HG03064 (cell line): ENCODE results near the gene ZSCAN20.

Source experiments
- ATAC-seq: cut with Tn5 transposase; IDR thresholded peaks from one replicate; pipeline ENCODE4 v1.9.1; 2021; ENCODE audit warnings: low read depth; ENCODE audit not compliant: unreplicated experiment

The ZSCAN20 gene

DNA sequence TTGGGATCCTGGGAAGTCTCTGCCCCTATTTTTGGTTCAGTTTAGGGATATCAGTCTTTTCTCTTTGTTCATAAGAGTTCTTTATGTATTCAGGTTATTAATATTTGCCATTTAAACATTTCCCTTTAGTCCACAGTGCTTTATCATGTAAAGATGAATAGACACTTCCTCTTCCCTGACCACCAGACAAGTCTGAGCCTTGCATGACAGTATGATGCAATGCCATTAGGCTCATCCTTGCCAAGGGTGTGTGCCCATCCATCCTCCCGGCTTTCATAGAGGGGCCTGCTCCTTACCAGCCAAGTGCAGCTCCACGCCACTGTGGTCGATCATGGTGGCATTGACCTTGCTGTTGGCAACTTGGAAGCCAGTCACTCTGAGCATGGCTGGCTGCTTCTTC is 52.1 kb downstream of the ZSCAN20 start:
- no peak for ATAC-seq

GRCh38 chr1:33527934-33528333 is 55.5 kb downstream of the ZSCAN20 start:
- no peak for ATAC-seq

DNA sequence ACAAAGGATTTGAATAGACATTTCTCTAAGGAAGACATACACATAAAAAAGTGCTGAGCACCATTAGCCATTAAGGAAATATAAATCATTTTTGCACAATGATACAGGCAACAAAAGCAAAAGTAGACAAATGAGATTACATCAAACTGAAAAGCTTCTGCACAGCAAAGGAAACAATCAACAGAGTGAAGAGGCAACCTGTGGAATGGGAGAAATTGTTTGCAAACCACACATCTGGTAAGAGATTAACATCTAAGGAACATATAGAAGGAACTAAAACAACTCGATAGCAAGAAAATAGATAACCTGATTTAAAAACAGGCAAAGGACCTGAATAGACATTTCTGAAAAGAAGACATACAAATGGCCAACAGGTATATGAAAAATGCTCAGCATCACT is 57.5 kb downstream of the ZSCAN20 start:
- no peak for ATAC-seq

DNA sequence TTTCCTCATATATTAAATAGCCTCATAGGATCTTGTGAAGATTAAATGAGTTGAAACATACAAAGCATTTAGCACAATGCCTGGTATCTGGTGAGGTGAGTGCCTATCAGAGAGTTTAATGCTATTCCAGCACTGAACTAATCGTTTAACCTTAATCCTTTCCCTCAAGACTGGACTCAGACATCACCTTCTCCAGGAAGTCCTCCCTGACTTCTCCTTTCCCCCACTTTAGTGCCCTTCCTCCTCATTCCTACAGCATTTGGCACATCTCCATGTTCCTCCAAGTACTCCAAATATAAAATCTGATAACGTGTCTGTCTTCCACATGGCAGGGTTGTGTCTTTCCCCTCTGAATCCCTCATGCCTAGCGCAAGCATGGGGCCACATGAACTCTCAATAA is 59.8 kb downstream of the ZSCAN20 start:
- ATAC-seq, result no peak

DNA sequence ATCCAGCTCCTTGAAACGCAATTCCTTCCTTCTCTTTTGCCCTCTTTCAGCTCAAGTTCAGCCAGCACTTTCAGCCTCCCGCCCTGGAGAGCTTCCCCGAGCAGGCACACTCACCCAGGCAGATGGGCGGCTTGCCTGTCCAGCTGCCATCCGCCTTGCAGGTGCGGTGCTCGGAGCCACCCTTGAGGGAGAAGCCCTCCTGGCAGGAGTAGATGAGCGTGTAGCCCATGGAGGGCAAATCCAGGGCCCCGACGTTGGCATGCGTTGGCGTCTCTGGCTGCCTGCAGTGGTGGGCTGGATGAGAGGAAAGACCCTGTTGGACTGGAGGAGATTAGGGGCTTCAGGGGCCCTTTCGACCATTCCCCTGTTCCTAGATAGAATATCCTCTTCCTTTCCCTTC is 60.5 kb downstream of the ZSCAN20 start:
- no peak for ATAC-seq

DNA sequence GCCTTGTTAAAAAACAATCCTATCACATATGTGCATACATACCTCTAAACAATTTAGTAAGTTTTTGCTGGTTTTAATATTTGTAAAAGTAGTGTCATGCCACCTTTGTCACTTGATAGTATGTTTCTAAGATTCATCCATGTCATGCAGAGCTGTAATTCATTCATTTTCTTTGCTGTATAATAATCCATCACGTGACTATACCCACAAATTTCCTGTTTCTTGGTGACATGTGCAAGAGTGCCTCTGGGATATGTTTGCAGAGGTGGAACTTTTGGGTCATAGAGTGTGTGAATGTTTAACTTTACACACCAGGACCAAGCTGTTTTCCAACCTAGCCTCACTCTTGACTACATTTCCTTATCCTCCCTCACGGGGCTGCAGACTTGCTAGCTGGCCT is 62.9 kb downstream of the ZSCAN20 start:
- no peak for ATAC-seq

- ATAC-seq, result no peak
Measured at GRCh38 chr1:33537885-33538284, 65.4 kb downstream of the ZSCAN20 start.

DNA sequence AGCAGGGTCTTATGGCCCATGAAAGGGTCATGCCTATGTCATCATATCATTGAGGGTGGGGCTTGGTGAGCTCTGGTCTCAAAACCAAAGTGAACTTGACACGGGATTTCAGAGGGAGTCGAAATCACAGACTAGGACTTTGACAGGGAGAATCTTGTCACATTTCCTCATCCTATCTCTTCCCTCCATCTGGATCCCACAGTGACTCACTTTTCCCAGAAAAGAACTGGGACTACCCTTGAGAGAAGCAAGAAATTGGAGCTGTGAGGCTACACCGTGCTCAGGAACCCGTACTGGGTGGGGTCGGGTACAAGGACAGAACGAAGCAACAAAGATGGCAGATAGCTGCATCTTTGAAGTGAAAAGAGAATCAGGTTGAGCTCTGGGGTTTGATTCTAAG is 69.5 kb downstream of the ZSCAN20 start:
- ATAC-seq, result no peak
